Heart right ventricle (tissue), 16 donors: ENCODE results near the gene TMEM9. TPM values are rescaled to one million over a fixed set of nuclear protein-coding genes. Genes with fewer than 3 reads are reported as not detected.

Experiments used
- ATAC-seq, 8 donors: fragments of 200-7000 bp; cut with Tn5 transposase; one replicate each; pipeline ENCODE4 v1.9.1; 2020; ENCODE audit warnings: mild to moderate bottlenecking in 8 of 8, moderate library complexity in 8 of 8, moderate number of reproducible peaks in 1 of 8
- DNase-seq, 2 donors: peaks; one replicate each; pipeline ENCODE4 v3.0.0-alpha.2; 2020
- H3K27ac ChIP-seq, 10 donors: fragments of 200-600 bp; sonication (generic) in 2 of 10; one replicate each; pipeline versions ENCODE4 v1.5.0 to v1.8.0; 2020 to 2022; ENCODE audit warnings: mild to moderate bottlenecking in 3 of 10
- H3K27me3 ChIP-seq, 7 donors: fragments of 200-600 bp; one replicate each; pipeline ENCODE4 v1.8.0; 2021 to 2022; ENCODE audit warnings: mild to moderate bottlenecking in 2 of 7
- H3K36me3 ChIP-seq, 9 donors: fragments of 200-600 bp; sonication (generic) in 1 of 9; one replicate each; pipeline versions ENCODE4 v1.5.0 to v1.8.0; 2020 to 2022; ENCODE audit warnings: mild to moderate bottlenecking in 2 of 9
- H3K4me1 ChIP-seq, 9 donors: fragments of 200-600 bp; sonication (generic) in 1 of 9; one replicate each; pipeline versions ENCODE4 v1.5.0 to v1.8.0; 2020 to 2022; ENCODE audit warnings: mild to moderate bottlenecking in 4 of 9
- H3K4me3 ChIP-seq, 10 donors: fragments of 200-600 bp; sonication (generic) in 2 of 10; one replicate each; pipeline versions ENCODE4 v1.5.0 to v1.8.0; 2020 to 2022; ENCODE audit warnings: mild to moderate bottlenecking in 7 of 10, moderate library complexity in 2 of 10
- H3K9me3 ChIP-seq, 11 donors: fragments of 200-600 bp in 10 of 11; sonication (generic) in 2 of 11; one replicate each; pipeline versions ENCODE4 v1.5.0 to v1.8.0; 2013 to 2022; ENCODE audit warnings: mild to moderate bottlenecking in 2 of 11, control low read depth in 1 of 11, moderate library complexity in 1 of 11
- WGBS, 2 donors: extraction: QIAGEN DNeasy Blood & Tissue Kit; methylation state at CpG; one replicate each; pipeline ENCODE4 v1.1.7; 2013; ENCODE audit warnings: inconsistent platforms in 1 of 2; 5-methylcytosine and 5-hydroxymethylcytosine counted together
- intact Hi-C, 10 donors: fragments of 100-400 bp; cut with DNase I; formaldehyde crosslinking; loops; one replicate each; pipeline versions ENCODE4 v1.11.1 to v1.14.2; 2022
- polyA plus RNA-seq, 2 donors: library from polyadenylated mRNA; stranded (reverse); fragments of 200-250 nt; gene quantifications; one replicate each; pipeline ENCODE4 v1.2.3, GENCODE V29; 2013
- total RNA-seq, 10 donors: library from RNA; stranded (reverse); fragmentation: NEBNext Ultra II Directional in 3 of 10; extraction: Animal tissue kit (Norgen Biotek cat#: 25700) in 3 of 10; gene quantifications; one replicate each; pipeline versions ENCODE4 v1.2.1 to v1.2.4, GENCODE V29; 2021 to 2023
- TF ChIP-seq, protein P1 (sequence below), 9 donors: fragments of 200-600 bp; sonication (generic) in 2 of 9; IDR thresholded peaks; one replicate each; pipeline versions ENCODE4 v1.5.0 to v1.8.0; 2021 to 2022; ENCODE audit warnings: antibody characterized with exemption in 9 of 9, mild to moderate bottlenecking in 5 of 9, moderate library complexity in 1 of 9
- donor health status: Arrhythmogenic right ventricular cardiomyopathy.
- donor health status: ischemic (EF 13 %, LVEDD 7.1; RV severe dilation, severe dysfunction).
- donor health status: healthy with polysubstance abuse.
- donor health status: DM: no; HTN: yes; CAD: no.
- donor health status: DM: no; HTN: no; CAD: no.
- donor health status: ischemic (EF 25% LVEDD 6.9; RV normal size, moderate dysfunction).
- donor health status: ischemic (EF 25% LVEDD 5.7; RV mildly dilated, moderate dysfunction).
- donor health status: healthy.
- donor health status: DM: yes; HTN: yes; CAD: no.
- donor health status: Ischemic cardiomyopathy.
- donor health status: ischemic (EF 35%, LVEDD 5.7; RV mildly dilated, moderate dysfunction).
- donor health status: nonischemic (EF 11% LVEDD 7.7; RV severe dilation, severe dysfunction).
- donor health status: DM: yes; HTN: yes; CAD: no.
- donor health status: PGD.
- donor health status: ischemic (EF 29% LVEDD 5.4; RV normal size, mild dysfunction).
- donor health status: nonischemic (EF 23%, LVEDD 6.1; RV moderate dilation, normal function).

Gene TMEM9
- total and polyA plus RNA-seq, 12 donors = 19.6 to 49.6 (median 25.4) TPM

DNA sequence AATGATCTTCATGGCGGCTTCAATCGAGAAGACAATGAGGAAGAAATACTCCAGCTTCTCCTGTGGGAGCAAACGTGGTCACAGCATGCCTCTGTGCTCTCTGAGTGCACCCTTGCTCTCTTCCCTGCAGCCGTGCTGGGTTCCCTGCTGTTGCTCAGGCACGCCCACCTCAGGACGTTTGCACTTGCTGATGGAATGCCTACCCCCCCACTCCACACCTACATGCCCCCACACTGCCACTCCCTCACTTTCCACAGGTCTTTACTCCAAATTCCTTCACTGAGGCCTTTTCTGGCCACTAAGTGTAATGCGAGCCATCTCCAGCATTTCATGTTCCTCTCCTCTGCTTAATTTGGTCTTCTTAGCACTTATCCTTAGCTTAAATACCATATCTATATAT, 60.3 kb downstream of the TMEM9 start:
- Histone ChIP-seq H3K4me3 (no peak overlapping the region), H3K9me3 (no peaks in the 10 kb centered on the region), H3K36me3 (no peaks in the 10 kb centered on the region), H3K27me3 (peaks cover 0 to 14% (median 0%) of the 10 kb centered on the region in 7 donors), H3K4me1 (no peaks in the 10 kb centered on the region), H3K27ac (no peak overlapping the region)
- DNase-seq = no peak
- 80 to 83% methylated on average over 7 of the region's 7 CpGs for WGBS, 2 donors
- intact Hi-C loops = loop anchor here in 1 of 10 donors (10.0 kb wide), 1 partner anchor 121 kb away; no protein-coding TSS in a partner anchor
- TF ChIP-seq, protein P1, sequence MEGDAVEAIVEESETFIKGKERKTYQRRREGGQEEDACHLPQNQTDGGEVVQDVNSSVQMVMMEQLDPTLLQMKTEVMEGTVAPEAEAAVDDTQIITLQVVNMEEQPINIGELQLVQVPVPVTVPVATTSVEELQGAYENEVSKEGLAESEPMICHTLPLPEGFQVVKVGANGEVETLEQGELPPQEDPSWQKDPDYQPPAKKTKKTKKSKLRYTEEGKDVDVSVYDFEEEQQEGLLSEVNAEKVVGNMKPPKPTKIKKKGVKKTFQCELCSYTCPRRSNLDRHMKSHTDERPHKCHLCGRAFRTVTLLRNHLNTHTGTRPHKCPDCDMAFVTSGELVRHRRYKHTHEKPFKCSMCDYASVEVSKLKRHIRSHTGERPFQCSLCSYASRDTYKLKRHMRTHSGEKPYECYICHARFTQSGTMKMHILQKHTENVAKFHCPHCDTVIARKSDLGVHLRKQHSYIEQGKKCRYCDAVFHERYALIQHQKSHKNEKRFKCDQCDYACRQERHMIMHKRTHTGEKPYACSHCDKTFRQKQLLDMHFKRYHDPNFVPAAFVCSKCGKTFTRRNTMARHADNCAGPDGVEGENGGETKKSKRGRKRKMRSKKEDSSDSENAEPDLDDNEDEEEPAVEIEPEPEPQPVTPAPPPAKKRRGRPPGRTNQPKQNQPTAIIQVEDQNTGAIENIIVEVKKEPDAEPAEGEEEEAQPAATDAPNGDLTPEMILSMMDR (IDR thresholded peaks at IDR 0.05) = no peak
- ATAC-seq = no peak

DNA sequence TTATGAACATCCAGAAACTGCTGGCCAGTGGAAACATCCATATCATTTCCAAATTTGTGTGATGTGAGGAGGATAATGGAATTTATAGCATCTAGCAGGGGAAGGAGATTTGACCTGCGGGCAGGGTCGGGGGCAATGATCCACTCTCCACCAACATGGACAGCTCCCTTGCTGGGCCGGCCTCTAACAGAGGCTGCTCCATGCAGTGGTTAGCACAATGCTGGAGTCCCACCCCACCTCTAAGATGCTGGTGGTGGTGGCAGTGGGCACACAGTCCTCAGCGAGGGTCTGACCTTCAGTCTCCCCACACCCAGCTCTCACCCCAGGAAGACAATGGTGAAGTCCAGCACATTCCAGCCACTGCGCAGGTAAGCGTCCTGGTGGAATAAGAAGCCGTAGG, 60.7 kb downstream of the TMEM9 start:
- no peaks in the 10 kb centered on the region for H3K9me3 ChIP-seq
- intact Hi-C loops = loop anchor here in 1 of 10 donors (10.0 kb wide), 1 partner anchor 121 kb away; no protein-coding TSS in a partner anchor
- H3K27ac ChIP-seq = no peak overlapping the region
- no peak overlapping the region for H3K4me3 ChIP-seq
- 92 to 94% methylated on average over 7 of the region's 7 CpGs for WGBS, 2 donors
- TF ChIP-seq, protein P1 (IDR thresholded peaks at IDR 0.05) = no peak
- H3K36me3 ChIP-seq = no peaks in the 10 kb centered on the region
- ATAC-seq (no peak), DNase-seq (no peak)
- no peaks in the 10 kb centered on the region for H3K4me1 ChIP-seq
- peaks cover 0 to 17% (median 0%) of the 10 kb centered on the region in 7 donors for H3K27me3 ChIP-seq

DNA sequence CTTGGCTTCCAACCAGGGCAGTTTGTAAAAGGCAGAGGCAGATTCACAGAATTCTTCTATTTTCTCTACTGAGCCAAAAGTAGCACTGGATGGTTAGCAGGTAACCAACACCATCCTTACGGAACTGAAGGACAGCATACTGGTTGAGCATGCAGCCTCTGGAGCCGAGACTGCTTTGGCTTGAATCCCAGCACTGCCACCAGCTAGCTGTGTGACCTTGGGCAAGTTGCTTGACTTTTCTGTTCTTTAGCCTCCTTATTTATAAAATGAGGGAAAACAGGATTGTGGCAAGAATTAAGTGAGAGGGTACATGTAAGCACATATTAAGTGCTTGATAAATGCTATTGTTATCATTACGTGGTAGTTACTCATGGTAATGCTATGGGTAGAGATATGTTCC, 61.5 kb downstream of the TMEM9 start:
- intact Hi-C loops = loop anchor here in 1 of 10 donors (10.0 kb wide), 1 partner anchor 122 kb away; no protein-coding TSS in a partner anchor
- H3K27ac ChIP-seq = no peak overlapping the region
- TF ChIP-seq, protein P1 (IDR thresholded peaks at IDR 0.05) = no peak
- no peaks in the 10 kb centered on the region for H3K4me1 ChIP-seq
- WGBS, 2 donors = 86 to 90% methylated on average over 3 of the region's 3 CpGs
- no peak overlapping the region for H3K4me3 ChIP-seq
- ATAC-seq = no peak
- H3K27me3 ChIP-seq = peaks cover 0 to 20% (median 3%) of the 10 kb centered on the region in 7 donors
- no peak for DNase-seq
- H3K9me3 ChIP-seq = no peaks in the 10 kb centered on the region
- H3K36me3 ChIP-seq = no peaks in the 10 kb centered on the region

DNA sequence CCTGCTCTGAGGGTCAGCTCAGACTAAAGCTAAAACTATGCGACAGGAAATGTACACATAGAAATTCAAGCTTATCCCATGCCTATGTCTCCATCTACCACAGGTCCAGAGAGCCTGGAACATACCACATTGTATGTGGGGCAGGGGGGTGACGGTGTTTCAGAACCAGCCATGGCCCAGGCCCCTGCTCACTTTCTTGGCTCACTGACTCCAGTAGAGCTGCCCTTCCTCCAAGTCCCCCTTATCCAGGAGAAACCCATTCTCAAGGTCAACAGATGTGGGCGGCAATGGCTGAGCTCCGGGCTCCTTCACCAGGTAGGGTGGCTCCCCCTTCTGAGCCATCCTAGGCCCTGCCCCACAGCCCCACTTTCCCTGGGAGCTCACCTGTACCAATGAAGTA, 63.0 kb downstream of the TMEM9 start:
- ATAC-seq = no peak
- no peak overlapping the region for H3K4me3 ChIP-seq

More for the DNA sequence above, 63.0 kb downstream of the TMEM9 start:
- H3K27ac ChIP-seq = no peak overlapping the region
- no peaks in the 10 kb centered on the region for H3K36me3 ChIP-seq
- no peak for DNase-seq
- no peaks in the 10 kb centered on the region for H3K4me1 ChIP-seq
- H3K9me3 ChIP-seq = no peaks in the 10 kb centered on the region
- WGBS, 2 donors = 88 to 89% methylated on average over 4 of the region's 4 CpGs
- TF ChIP-seq, protein P1 (IDR thresholded peaks at IDR 0.05) = no peak
- peaks cover 0 to 26% (median 3%) of the 10 kb centered on the region in 7 donors for H3K27me3 ChIP-seq
- intact Hi-C loops = loop anchor here in 1 of 10 donors (10.0 kb wide), 1 partner anchor 124 kb away; no protein-coding TSS in a partner anchor
